HCT116 (cell line): ENCODE results near the gene WNK2. TPM values are rescaled to one million over a fixed set of nuclear protein-coding genes. Genes with fewer than 3 reads are reported as not detected.

ENCODE experiments used
- ATAC-seq: fragments of 200-7000 bp; cut with Tn5 transposase; 2 replicates; pipeline ENCODE4 v1.9.1; 2020; ENCODE audit warnings: mild to moderate bottlenecking, moderate library complexity
- BruUV-seq: library from RNA; stranded (reverse); fragments of 400-500 nt; replicated peaks from 2 replicates; lab custom pipeline; 2021; lab: Mats Ljungman, UMichigan
- CTCF ChIA-PET: fragments of 300-600 bp; sonication (Branson Sonifier 250); formaldehyde crosslinking; loops from one replicate; lab custom pipeline; 2021; ENCODE audit warnings: antibody characterized with exemption; lab: Charles Lee
- POLR2A ChIA-PET: fragments of 300-600, 350-600 bp; sonication (Branson Sonifier 250); formaldehyde crosslinking; loops from one replicate; lab custom pipeline; 2021; ENCODE audit warnings: antibody characterized with exemption; lab: Charles Lee
- RAD21 ChIA-PET, 2 experiments: fragments of 300-600 bp; sonication (Branson Sonifier 250); formaldehyde crosslinking; loops; one replicate each; lab custom pipeline; 2023; ENCODE audit warnings: low total read pairs in 2 of 2; ENCODE audit not compliant: uncharacterized antibody in 2 of 2, unreplicated experiment in 2 of 2, low non-redundant PET in 1 of 2; lab: Charles Lee
- DNase-seq: peaks from one replicate; pipeline ENCODE4 v3.0.0-alpha.2; 2010; ENCODE audit warnings: low read depth, low spot score
- H2AFZ ChIP-seq: fragments of 200-600 bp; shearing (Covaris generic), sonication (generic); 2 replicates; pipeline ENCODE4 v1.6.1; 2017; ENCODE audit warnings: low read depth, mixed run types, mixed read lengths, antibody characterized with exemption, low read length; ENCODE audit not compliant: poor library complexity, severe bottlenecking
- H3K27ac ChIP-seq: 2 replicates; pipeline ENCODE4 v1.5.1; 2012; ENCODE audit warnings: low read depth, low read length
- H3K27me3 ChIP-seq: fragments of 200-600 bp; sonication (generic); 2 replicates; pipeline ENCODE4 v1.6.1; 2016; ENCODE audit warnings: mixed run types, low read length, mixed read lengths; ENCODE audit not compliant: insufficient read depth
- H3K36me3 ChIP-seq, 2 experiments: fragments of 200-500 bp in 1 of 2; fragments of 200-600 bp in 1 of 2; sonication (Bioruptor generic) in 1 of 2; sonication (generic) in 1 of 2; 2 replicates each; pipeline versions ENCODE4 v1.5.1 to v1.6.1; 2014 to 2016; ENCODE audit warnings: low read length in 2 of 2, inconsistent platforms in 1 of 2, mixed read lengths in 1 of 2, mixed run types in 1 of 2; ENCODE audit not compliant: insufficient read depth in 2 of 2, control insufficient read depth in 1 of 2
- H3K4me1 ChIP-seq, 2 experiments: fragments of 200-600 bp in 1 of 2; sonication (generic) in 1 of 2; 2 replicates each; pipeline versions ENCODE4 v1.5.1 to v1.6.1; 2012 to 2017; ENCODE audit warnings: low read length in 2 of 2, inconsistent platforms in 1 of 2, mild to moderate bottlenecking in 1 of 2, mixed read lengths in 1 of 2, mixed run types in 1 of 2, moderate library complexity in 1 of 2; ENCODE audit not compliant: insufficient read depth in 2 of 2, control insufficient read depth in 1 of 2
- H3K4me2 ChIP-seq: fragments of 200-600 bp; sonication (generic); 2 replicates; pipeline ENCODE4 v1.6.1; 2017; ENCODE audit warnings: mixed run types, low read length, mixed read lengths
- H3K4me3 ChIP-seq, 2 experiments: fragments of 200-600 bp in 1 of 2; sonication (generic) in 1 of 2; replicated peaks in 1 of 2; 2 replicates each; pipeline ENCODE4 v1.5.1; 2011 to 2016; ENCODE audit warnings: low read length in 2 of 2, control low read depth in 1 of 2, low read depth in 1 of 2, mild to moderate bottlenecking in 1 of 2, mixed read lengths in 1 of 2, mixed run types in 1 of 2
- H3K79me2 ChIP-seq: fragments of 200-600 bp; sonication (generic); 2 replicates; pipeline ENCODE4 v1.6.1; 2017; ENCODE audit warnings: mild to moderate bottlenecking, mixed run types, low read length, moderate library complexity, mixed read lengths; ENCODE audit not compliant: insufficient read depth
- H3K9ac ChIP-seq: fragments of 200-600 bp; sonication (generic); 2 replicates; pipeline ENCODE4 v1.6.1; 2016; ENCODE audit warnings: low read length, mixed read lengths
- H3K9me2 ChIP-seq: fragments of 200-600 bp; sonication (generic), shearing (Covaris generic); 2 replicates; pipeline ENCODE4 v1.6.1; 2017; ENCODE audit warnings: mixed run types, mild to moderate bottlenecking, moderate library complexity; ENCODE audit not compliant: insufficient read depth
- H3K9me3 ChIP-seq, 2 experiments: fragments of 200-500 bp in 1 of 2; fragments of 200-600 bp in 1 of 2; sonication (Bioruptor generic) in 1 of 2; sonication (generic) in 1 of 2; 2 replicates each; pipeline ENCODE4 v1.6.1; 2014 to 2017; ENCODE audit warnings: low read length in 2 of 2, mixed read lengths in 2 of 2, inconsistent platforms in 1 of 2, low read depth in 1 of 2, mild to moderate bottlenecking in 1 of 2, mixed run types in 1 of 2, moderate library complexity in 1 of 2; ENCODE audit not compliant: control insufficient read depth in 1 of 2, insufficient read depth in 1 of 2
- H4K20me1 ChIP-seq: fragments of 200-600 bp; sonication (generic), shearing (Covaris generic); 2 replicates; pipeline ENCODE4 v1.6.1; 2017; ENCODE audit warnings: mixed run types, mild to moderate bottlenecking, moderate library complexity; ENCODE audit not compliant: insufficient read depth
- CEBPB ChIP-seq: IDR thresholded peaks from 2 replicates; pipeline ENCODE4 v1.6.1; 2012; ENCODE audit warnings: low read depth
- EGR1 ChIP-seq: IDR thresholded peaks from 2 replicates; pipeline ENCODE4 v1.6.1; 2012; ENCODE audit warnings: low read depth
- ELF1 ChIP-seq: IDR thresholded peaks from 2 replicates; pipeline ENCODE4 v1.6.1; 2012; ENCODE audit warnings: low read depth, borderline replicate concordance
- EZH2phosphoT487 ChIP-seq: fragments of 200-600 bp; IDR thresholded peaks from 2 replicates; pipeline ENCODE4 v1.6.1; 2018; ENCODE audit warnings: antibody characterized with exemption, borderline replicate concordance
- JUND ChIP-seq: IDR thresholded peaks from 2 replicates; pipeline ENCODE4 v1.6.1; 2012
- POLR2AphosphoS5 ChIP-seq: IDR thresholded peaks from 2 replicates; pipeline ENCODE4 v1.6.1; 2011; ENCODE audit warnings: mild to moderate bottlenecking, low read depth, low read length, moderate library complexity
- SIN3A ChIP-seq: IDR thresholded peaks from 2 replicates; pipeline ENCODE4 v1.6.1; 2012; ENCODE audit warnings: low read depth
- YY1 ChIP-seq: IDR thresholded peaks from 2 replicates; pipeline ENCODE4 v1.6.1; 2011; ENCODE audit warnings: low read length, low read depth, moderate library complexity, mild to moderate bottlenecking; ENCODE audit not compliant: insufficient replicate concordance; ENCODE audit errors: extremely low read depth
- ZFX ChIP-seq: fragments of 450-650 bp; IDR thresholded peaks from 2 replicates; pipeline ENCODE4 v1.6.1; 2017
- ZNF274 ChIP-seq: fragments of 200-500 bp; sonication (Bioruptor generic); IDR thresholded peaks from 2 replicates; pipeline ENCODE4 v1.6.1; 2014; ENCODE audit warnings: mild to moderate bottlenecking, low read depth, low read length, inconsistent platforms
- intact Hi-C: fragments of 100-400 bp; cut with micrococcal nuclease; formaldehyde crosslinking; loops from 2 replicates; pipeline ENCODE4 v1.10.0; 2022
- total RNA-seq: library from RNA; stranded (reverse); gene quantifications from one replicate; pipeline ENCODE4 v1.2.1, GENCODE V29; 2021; ENCODE audit not compliant: unreplicated experiment
- TF ChIP-seq, protein P1 (sequence below), 3 experiments: fragments of 200-600 bp in 1 of 3; sonication (generic) in 1 of 3; IDR thresholded peaks in 2 of 3; conservative IDR thresholded peaks in 1 of 3; 2 replicates each; pipeline ENCODE4 v1.5.1; 2012 to 2017; ENCODE audit warnings: low read depth in 2 of 3, low read length in 2 of 3, antibody characterized with exemption in 1 of 3, borderline replicate concordance in 1 of 3, control low read depth in 1 of 3, mild to moderate bottlenecking in 1 of 3, mixed read lengths in 1 of 3, mixed run types in 1 of 3, moderate library complexity in 1 of 3; ENCODE audit not compliant: insufficient read depth in 1 of 3
- TF ChIP-seq, protein P2 (sequence below): IDR thresholded peaks from 2 replicates; pipeline ENCODE4 v1.6.1; 2011; ENCODE audit warnings: mild to moderate bottlenecking, low read length, moderate library complexity; ENCODE audit not compliant: insufficient replicate concordance; ENCODE audit errors: extremely low read depth
- TF ChIP-seq, protein P3 (sequence below): IDR thresholded peaks from 2 replicates; pipeline ENCODE4 v1.6.1; 2012

WNK2 gene
- total RNA-seq, 1 experiment from 2014 or later = 24.4 TPM

DNA sequence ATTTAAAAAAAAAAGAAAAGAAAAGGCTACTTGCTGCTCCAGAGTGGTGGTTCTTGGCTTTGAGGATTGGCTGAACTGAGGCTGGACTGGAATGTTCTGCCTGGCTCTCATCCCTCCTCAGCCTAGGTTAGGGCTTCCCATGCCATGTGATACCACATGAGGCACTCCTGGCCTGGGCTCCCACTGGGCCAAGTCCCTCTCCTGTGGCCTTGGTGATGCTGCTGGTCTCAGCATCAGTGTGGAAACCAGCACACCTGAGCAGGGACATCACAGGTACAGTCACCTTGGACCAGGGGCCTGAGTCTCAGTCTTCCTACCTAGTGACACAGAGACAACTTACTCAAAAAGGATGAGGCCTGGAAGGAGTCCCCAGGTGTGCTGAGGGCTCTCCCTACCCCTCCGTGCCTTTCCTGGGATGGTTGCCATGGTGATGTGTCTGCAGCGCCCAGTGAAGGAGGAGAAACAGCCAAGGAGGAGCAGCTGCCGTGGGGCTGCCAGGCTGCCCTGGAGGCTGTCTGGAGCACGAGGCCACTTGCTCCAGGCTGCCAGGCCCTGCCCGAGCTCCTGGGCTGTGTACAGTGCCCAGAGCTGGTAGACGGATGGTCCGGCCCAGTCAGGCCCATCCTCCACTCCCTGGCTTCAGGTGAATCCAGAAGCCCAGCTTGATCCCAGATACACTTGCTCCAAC is 71.0 kb downstream of the WNK2 start:
- Histone ChIP-seq H3K4me1 (no peaks in the 10 kb centered on the region), H3K9me2 (no peaks in the 10 kb centered on the region)
- ATAC-seq = no peak

DNA sequence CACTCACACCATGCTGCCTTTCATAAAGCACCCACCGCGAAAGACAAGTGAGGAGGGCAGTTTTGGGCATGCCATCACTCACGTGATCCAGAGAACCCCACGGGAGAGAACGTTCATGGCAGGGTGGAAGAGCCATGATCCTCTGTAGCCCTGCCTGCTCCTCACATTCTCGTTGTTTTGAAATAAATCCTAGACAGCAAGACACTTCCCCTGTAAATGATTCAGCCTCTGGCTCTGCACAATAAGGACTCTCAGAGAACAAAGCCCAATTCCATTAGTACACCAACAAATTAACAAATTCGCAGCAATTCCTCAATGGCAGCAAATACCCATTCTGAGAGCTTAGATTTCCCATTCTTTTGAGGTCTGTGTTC is 71.5 kb downstream of the WNK2 start:
- no peaks in the 10 kb centered on the region for H3K36me3 ChIP-seq
- no peaks in the 10 kb centered on the region for H3K4me1 ChIP-seq
- POLR2A ChIA-PET = no interaction called here
- H3K27ac ChIP-seq = no peak overlapping the region
- no peak overlapping the region for H2AFZ ChIP-seq
- no peak overlapping the region for H3K4me3 ChIP-seq
- RAD21 ChIA-PET = no interaction called here
- no peaks in the 10 kb centered on the region for H3K27me3 ChIP-seq
- CTCF ChIA-PET = no interaction called here
- no TSS peak for BruUV-seq
- H3K9ac ChIP-seq = no peak overlapping the region
- no peaks in the 10 kb centered on the region for H3K79me2 ChIP-seq
- H4K20me1 ChIP-seq = no peaks in the 10 kb centered on the region
- H3K9me2 ChIP-seq = no peaks in the 10 kb centered on the region
- no peaks in the 10 kb centered on the region for H3K9me3 ChIP-seq
- DNase-seq (no peak), ATAC-seq (no peak)
- no peak overlapping the region for H3K4me2 ChIP-seq
- intact Hi-C loops = no loop called here
- TF ChIP-seq EZH2phosphoT487 = no peak
- TF ChIP-seq ZFX = no peak
- TF ChIP-seq POLR2AphosphoS5 = no peak
- TF ChIP-seq ELF1 = no peak
- no peak for TF ChIP-seq JUND
- TF ChIP-seq, protein P1, sequence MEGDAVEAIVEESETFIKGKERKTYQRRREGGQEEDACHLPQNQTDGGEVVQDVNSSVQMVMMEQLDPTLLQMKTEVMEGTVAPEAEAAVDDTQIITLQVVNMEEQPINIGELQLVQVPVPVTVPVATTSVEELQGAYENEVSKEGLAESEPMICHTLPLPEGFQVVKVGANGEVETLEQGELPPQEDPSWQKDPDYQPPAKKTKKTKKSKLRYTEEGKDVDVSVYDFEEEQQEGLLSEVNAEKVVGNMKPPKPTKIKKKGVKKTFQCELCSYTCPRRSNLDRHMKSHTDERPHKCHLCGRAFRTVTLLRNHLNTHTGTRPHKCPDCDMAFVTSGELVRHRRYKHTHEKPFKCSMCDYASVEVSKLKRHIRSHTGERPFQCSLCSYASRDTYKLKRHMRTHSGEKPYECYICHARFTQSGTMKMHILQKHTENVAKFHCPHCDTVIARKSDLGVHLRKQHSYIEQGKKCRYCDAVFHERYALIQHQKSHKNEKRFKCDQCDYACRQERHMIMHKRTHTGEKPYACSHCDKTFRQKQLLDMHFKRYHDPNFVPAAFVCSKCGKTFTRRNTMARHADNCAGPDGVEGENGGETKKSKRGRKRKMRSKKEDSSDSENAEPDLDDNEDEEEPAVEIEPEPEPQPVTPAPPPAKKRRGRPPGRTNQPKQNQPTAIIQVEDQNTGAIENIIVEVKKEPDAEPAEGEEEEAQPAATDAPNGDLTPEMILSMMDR (IDR thresholded peaks at IDR 0.05 in 2 of 3, conservative IDR thresholded peaks at IDR 0.05 in 1 of 3; ENCODE audit: borderline replicate concordance in 1 of 3, insufficient read depth in 1 of 3, low read depth in 2 of 3, low read length in 2 of 3) = no peak
- TF ChIP-seq, protein P2, sequence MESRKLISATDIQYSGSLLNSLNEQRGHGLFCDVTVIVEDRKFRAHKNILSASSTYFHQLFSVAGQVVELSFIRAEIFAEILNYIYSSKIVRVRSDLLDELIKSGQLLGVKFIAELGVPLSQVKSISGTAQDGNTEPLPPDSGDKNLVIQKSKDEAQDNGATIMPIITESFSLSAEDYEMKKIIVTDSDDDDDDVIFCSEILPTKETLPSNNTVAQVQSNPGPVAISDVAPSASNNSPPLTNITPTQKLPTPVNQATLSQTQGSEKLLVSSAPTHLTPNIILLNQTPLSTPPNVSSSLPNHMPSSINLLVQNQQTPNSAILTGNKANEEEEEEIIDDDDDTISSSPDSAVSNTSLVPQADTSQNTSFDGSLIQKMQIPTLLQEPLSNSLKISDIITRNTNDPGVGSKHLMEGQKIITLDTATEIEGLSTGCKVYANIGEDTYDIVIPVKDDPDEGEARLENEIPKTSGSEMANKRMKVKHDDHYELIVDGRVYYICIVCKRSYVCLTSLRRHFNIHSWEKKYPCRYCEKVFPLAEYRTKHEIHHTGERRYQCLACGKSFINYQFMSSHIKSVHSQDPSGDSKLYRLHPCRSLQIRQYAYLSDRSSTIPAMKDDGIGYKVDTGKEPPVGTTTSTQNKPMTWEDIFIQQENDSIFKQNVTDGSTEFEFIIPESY = no peak
- no peak for TF ChIP-seq SIN3A
- no peak for TF ChIP-seq EGR1
- TF ChIP-seq, protein P3, sequence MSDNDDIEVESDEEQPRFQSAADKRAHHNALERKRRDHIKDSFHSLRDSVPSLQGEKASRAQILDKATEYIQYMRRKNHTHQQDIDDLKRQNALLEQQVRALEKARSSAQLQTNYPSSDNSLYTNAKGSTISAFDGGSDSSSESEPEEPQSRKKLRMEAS = no peak

More for the DNA sequence above, 71.0 kb downstream of the WNK2 start:
- H3K4me2 ChIP-seq = no peak overlapping the region
- H3K27ac ChIP-seq = no peak overlapping the region
- H3K27me3 ChIP-seq = no peaks in the 10 kb centered on the region
- H3K4me3 ChIP-seq = no peak overlapping the region
- ChIA-PET RAD21 (no interaction called here), POLR2A (no interaction called here), CTCF (no interaction called here)
- intact Hi-C loops = no loop called here
- no peaks in the 10 kb centered on the region for H3K79me2 ChIP-seq
- H2AFZ ChIP-seq = no peak overlapping the region
- no peaks in the 10 kb centered on the region for H3K36me3 ChIP-seq
- H4K20me1 ChIP-seq = no peaks in the 10 kb centered on the region
- no peak for DNase-seq
- BruUV-seq = no TSS peak
- no peaks in the 10 kb centered on the region for H3K9me3 ChIP-seq
- no peak overlapping the region for H3K9ac ChIP-seq
- no peak for TF ChIP-seq ZNF274
- no peak for TF ChIP-seq CEBPB
- TF ChIP-seq YY1 = no peak
- TF ChIP-seq, protein P1 (IDR thresholded peaks at IDR 0.05 in 2 of 3, conservative IDR thresholded peaks at IDR 0.05 in 1 of 3; ENCODE audit: borderline replicate concordance in 1 of 3, insufficient read depth in 1 of 3, low read depth in 2 of 3, low read length in 2 of 3) = no peak
